MCF 10A (cell line): ENCODE results near the gene CLIP4. TPM values are rescaled to one million over a fixed set of nuclear protein-coding genes. Genes with fewer than 3 reads are reported as not detected.
A peak's percentile ranks its signal among the peaks of the same experiment; 100 is the strongest.

Experiments used
- BruUV-seq: library from RNA; stranded (reverse); fragments of 400-500 nt; replicated peaks from 2 replicates; lab custom pipeline; 2021; lab: Mats Ljungman, UMichigan
- CTCF ChIA-PET: fragments of 300-600 bp; sonication (Branson Sonifier 250); formaldehyde crosslinking; extraction: SDS; loops from one replicate; lab custom pipeline; 2021; ENCODE audit warnings: antibody characterized with exemption, inconsistent platforms; lab: Yijun Ruan, JAX
- POLR2A ChIA-PET: fragments of 300-600, 350-650 bp; sonication (Branson Sonifier 250); formaldehyde crosslinking; extraction: SDS; loops from one replicate; lab custom pipeline; 2020; ENCODE audit warnings: antibody characterized with exemption, inconsistent platforms; lab: Yijun Ruan, JAX
- DNase-seq: peaks from one replicate; pipeline ENCODE4 v3.0.0-alpha.2; 2018; ENCODE audit not compliant: unreplicated experiment
- H3K27ac Mint-ChIP-seq: one replicate; pipeline ENCODE4 v1.8.0; 2022; ENCODE audit warnings: mild to moderate bottlenecking, low read depth, mixed read lengths; ENCODE audit not compliant: unreplicated experiment
- H3K27me3 Mint-ChIP-seq: one replicate; pipeline ENCODE4 v1.8.0; 2022; ENCODE audit warnings: mixed read lengths; ENCODE audit not compliant: insufficient read depth, unreplicated experiment
- H3K36me3 Mint-ChIP-seq: one replicate; pipeline ENCODE4 v1.8.0; 2022; ENCODE audit warnings: mild to moderate bottlenecking, moderate library complexity, mixed read lengths; ENCODE audit not compliant: insufficient read depth, unreplicated experiment
- H3K4me1 Mint-ChIP-seq: one replicate; pipeline ENCODE4 v1.8.0; 2022; ENCODE audit warnings: mixed read lengths; ENCODE audit not compliant: insufficient read depth, unreplicated experiment
- H3K4me3 Mint-ChIP-seq: one replicate; pipeline ENCODE4 v1.8.0; 2022; ENCODE audit warnings: mild to moderate bottlenecking, moderate library complexity, mixed read lengths; ENCODE audit not compliant: unreplicated experiment
- H3K9me3 Mint-ChIP-seq: one replicate; pipeline ENCODE4 v1.8.0; 2022; ENCODE audit warnings: mixed read lengths; ENCODE audit not compliant: unreplicated experiment
- intact Hi-C: fragments of 100-400 bp; cut with micrococcal nuclease; formaldehyde crosslinking; loops from 2 replicates; pipeline ENCODE4 v1.14.1; 2022
- total RNA-seq: library from RNA; stranded (reverse); gene quantifications from 2 replicates; pipeline ENCODE4 v1.2.3, GENCODE V29; 2022
- TF ChIP-seq, protein P1 (sequence below): fragments of 200-600 bp; IDR thresholded peaks from one replicate; pipeline ENCODE4 v1.8.0; 2022; ENCODE audit warnings: antibody characterized with exemption, mild to moderate bottlenecking; ENCODE audit not compliant: unreplicated experiment

The CLIP4 gene
- total RNA-seq, 1 experiment from 2014 or later, result 77.8 TPM

DNA sequence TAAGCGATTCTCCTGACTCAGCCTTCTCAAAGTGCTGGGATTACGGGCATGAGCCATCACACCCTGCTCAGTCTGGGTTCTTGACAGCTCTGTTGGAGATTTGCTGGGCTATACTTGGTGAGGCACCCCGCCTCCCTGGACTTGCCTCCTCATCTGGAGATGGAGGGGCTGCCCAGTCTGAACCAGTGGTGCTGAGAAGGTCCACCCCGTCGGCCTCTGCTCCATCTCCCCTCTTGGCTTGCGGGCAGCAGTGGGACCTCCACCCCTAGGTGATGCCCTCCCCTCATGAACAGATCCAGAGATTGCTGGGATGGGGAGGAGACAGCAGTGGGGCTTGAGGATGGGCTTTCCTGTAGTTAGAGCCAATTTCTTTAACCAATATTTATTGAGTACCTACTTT, 120.9 kb downstream of the CLIP4 start:
- ChIA-PET CTCF (interaction anchor here (0.6 to 0.7 kb wide), 2 partner anchors 27 to 604 kb away, joined by 3 read pairs; no protein-coding TSS in a partner anchor), POLR2A (no interaction called here)
- H3K27ac Mint-ChIP-seq, result no peak overlapping the region
- H3K27me3 Mint-ChIP-seq, result peaks cover 63% of the 10 kb centered on the region
- no TSS peak for BruUV-seq
- TF ChIP-seq, protein P1, sequence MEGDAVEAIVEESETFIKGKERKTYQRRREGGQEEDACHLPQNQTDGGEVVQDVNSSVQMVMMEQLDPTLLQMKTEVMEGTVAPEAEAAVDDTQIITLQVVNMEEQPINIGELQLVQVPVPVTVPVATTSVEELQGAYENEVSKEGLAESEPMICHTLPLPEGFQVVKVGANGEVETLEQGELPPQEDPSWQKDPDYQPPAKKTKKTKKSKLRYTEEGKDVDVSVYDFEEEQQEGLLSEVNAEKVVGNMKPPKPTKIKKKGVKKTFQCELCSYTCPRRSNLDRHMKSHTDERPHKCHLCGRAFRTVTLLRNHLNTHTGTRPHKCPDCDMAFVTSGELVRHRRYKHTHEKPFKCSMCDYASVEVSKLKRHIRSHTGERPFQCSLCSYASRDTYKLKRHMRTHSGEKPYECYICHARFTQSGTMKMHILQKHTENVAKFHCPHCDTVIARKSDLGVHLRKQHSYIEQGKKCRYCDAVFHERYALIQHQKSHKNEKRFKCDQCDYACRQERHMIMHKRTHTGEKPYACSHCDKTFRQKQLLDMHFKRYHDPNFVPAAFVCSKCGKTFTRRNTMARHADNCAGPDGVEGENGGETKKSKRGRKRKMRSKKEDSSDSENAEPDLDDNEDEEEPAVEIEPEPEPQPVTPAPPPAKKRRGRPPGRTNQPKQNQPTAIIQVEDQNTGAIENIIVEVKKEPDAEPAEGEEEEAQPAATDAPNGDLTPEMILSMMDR, result no peak
- no peaks in the 10 kb centered on the region for H3K4me1 Mint-ChIP-seq
- H3K4me3 Mint-ChIP-seq, result no peak overlapping the region
- H3K36me3 Mint-ChIP-seq, result no peaks in the 10 kb centered on the region
- no peak for DNase-seq
- intact Hi-C loops, result loop anchor here (5.0 to 10.0 kb wide), 2 partner anchors 789 to 836 kb away; no protein-coding TSS in a partner anchor
- no peaks in the 10 kb centered on the region for H3K9me3 Mint-ChIP-seq

DNA sequence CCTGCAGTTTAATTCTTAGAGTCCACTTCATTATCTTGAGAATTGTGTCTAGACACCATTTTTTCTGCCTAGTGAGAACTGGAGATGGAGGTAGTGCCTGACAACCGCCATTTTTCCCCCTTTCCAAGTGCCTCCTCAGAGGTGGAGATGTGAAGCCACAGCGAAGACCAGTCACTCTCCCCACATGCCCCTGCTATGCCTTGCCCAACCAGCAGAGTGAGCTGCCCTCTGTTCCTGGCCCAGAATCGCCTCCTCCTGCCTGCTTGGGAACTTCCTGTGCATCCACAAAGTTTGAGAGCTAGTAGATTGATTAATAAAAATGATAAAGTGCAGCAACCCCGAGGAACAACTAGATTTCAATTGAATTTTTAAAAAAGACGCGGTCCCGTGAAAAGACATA, 123.3 kb downstream of the CLIP4 start:
- no peaks in the 10 kb centered on the region for H3K9me3 Mint-ChIP-seq
- H3K27ac Mint-ChIP-seq, result no peak overlapping the region
- DNase-seq, result peak; percentile 64
- ChIA-PET POLR2A (interaction anchor here (1.2 kb wide), 1 partner anchor 14 kb away, joined by 5 read pairs; no protein-coding TSS in a partner anchor), CTCF (interaction anchor here (0.6 to 1.8 kb wide), 16 partner anchors 11 to 848 kb away, joined by 3 to 11 read pairs (median 4); no protein-coding TSS in a partner anchor)
- intact Hi-C loops, result loop anchor here (2.0 to 10.0 kb wide), 3 partner anchors 602 to 834 kb away; no protein-coding TSS in a partner anchor
- peaks cover 74% of the 10 kb centered on the region for H3K27me3 Mint-ChIP-seq
- no peaks in the 10 kb centered on the region for H3K4me1 Mint-ChIP-seq
- TF ChIP-seq, protein P1, result peak; percentile 76
- no peak overlapping the region for H3K4me3 Mint-ChIP-seq
- H3K36me3 Mint-ChIP-seq, result no peaks in the 10 kb centered on the region
- BruUV-seq, result no TSS peak

Other genes starting within 250 kb of the CLIP4 start
- gene TRMT61B, start 245.1 kb upstream of the CLIP4 start, total RNA-seq, result 10.4 and 13.4 TPM in 2 replicates
- gene WDR43, start 220.7 kb upstream of the CLIP4 start, total RNA-seq, result 100 and 160 TPM in 2 replicates
- gene TOGARAM2, start 134.1 kb upstream of the CLIP4 start, total RNA-seq, result 0.16 TPM in 1 of 2 replicates, not detected in the other
- not detected in 2 replicates for gene PCARE, start 40.9 kb upstream of the CLIP4 start, total RNA-seq